Activated naive CD8-positive, alpha-beta T cell treated with anti-CD3 and anti-CD28 coated beads, Interleukin-2, amount 10 ng/mL, durations not matched to agents 7 days and 5 days (primary cell): ENCODE results near the gene TMEM183A. TPM values are rescaled to one million over a fixed set of nuclear protein-coding genes. Genes with fewer than 3 reads are reported as not detected.
A peak's percentile ranks its signal among the peaks of the same experiment; 100 is the strongest.

Experiments used
- ATAC-seq: fragments of 150-1000 bp; cut with Tn5 transposase; one replicate; pipeline ENCODE4 v1.10.0; 2021; ENCODE audit warnings: low read depth, moderate library complexity
- POLR2A ChIA-PET: fragments of 350-600 bp; sonication (Branson Sonifier 250); formaldehyde crosslinking; loops from one replicate; lab custom pipeline; 2021; ENCODE audit warnings: antibody characterized with exemption; lab: Charles Lee
- DNase-seq: peaks from one replicate; pipeline ENCODE4 v3.0.0; 2021
- H3K27ac Mint-ChIP-seq: one replicate; pipeline ENCODE4 v1.8.0; 2022; ENCODE audit warnings: mild to moderate bottlenecking, mixed read lengths
- H3K27me3 Mint-ChIP-seq: one replicate; pipeline ENCODE4 v1.8.0; 2022; ENCODE audit warnings: mild to moderate bottlenecking, moderate library complexity, mixed read lengths
- H3K36me3 Mint-ChIP-seq: one replicate; pipeline ENCODE4 v1.8.0; 2021; ENCODE audit warnings: mild to moderate bottlenecking, mixed read lengths
- H3K4me1 Mint-ChIP-seq: one replicate; pipeline ENCODE4 v1.8.0; 2021; ENCODE audit warnings: mixed read lengths
- H3K4me3 Mint-ChIP-seq: one replicate; pipeline ENCODE4 v1.8.0; 2022; ENCODE audit warnings: mild to moderate bottlenecking, moderate library complexity, mixed read lengths
- H3K9me3 Mint-ChIP-seq: one replicate; pipeline ENCODE4 v1.8.0; 2021; ENCODE audit warnings: mixed read lengths
- total RNA-seq, 2 experiments: library from RNA; stranded (reverse); gene quantifications; one replicate each; pipeline ENCODE4 v1.2.3, GENCODE V29; 2021

TMEM183A gene
- total RNA-seq, 2 experiments from 2014 or later, result 77.1 to 78.4 TPM

DNA sequence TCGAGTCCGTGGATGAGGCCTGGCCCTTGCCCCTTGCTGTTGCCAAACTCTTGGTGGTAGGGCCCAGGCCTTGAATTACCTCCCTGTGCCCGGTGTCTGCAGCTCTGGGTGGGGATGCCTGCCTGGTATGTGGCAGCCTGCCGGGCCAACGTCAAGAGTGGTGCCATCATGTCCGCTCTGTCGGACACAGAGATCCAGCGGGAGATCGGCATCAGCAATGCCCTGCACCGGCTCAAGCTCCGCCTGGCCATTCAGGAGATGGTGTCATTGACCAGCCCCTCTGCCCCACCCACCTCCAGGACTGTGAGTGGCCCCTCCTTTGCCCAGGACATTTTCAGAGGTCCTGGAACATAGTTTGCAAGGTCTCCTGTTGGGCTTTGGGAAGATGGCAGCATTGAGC lies 52.9 kb downstream of the TMEM183A start:
- Mint-ChIP-seq H3K4me3 (no peak overlapping the region), H3K27me3 (no peaks in the 10 kb centered on the region), H3K27ac (no peak overlapping the region), H3K4me1 (peaks cover 7% of the 10 kb centered on the region), H3K9me3 (no peaks in the 10 kb centered on the region), H3K36me3 (peaks cover 21% of the 10 kb centered on the region)
- DNase-seq (no peak), ATAC-seq (no peak)
- POLR2A ChIA-PET, result no interaction called here

DNA sequence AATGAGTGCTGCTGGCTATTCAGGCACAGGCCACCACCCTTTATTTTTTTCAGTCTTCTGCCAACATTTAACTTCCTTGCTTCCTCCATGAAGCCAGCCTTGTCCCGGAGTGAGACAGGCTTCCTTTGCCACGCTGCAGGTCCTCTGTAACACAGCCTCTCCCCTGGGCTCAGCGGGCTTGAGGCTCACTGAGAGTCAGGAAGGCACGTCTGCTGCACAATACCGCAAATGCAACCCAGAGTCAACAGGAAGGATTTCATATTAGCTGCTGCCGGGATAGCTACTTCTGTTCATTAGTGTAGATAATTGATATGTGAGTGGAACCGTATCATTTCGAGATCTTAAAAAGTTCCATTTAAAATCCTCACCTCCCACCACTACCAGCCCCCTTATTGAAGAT lies 56.1 kb downstream of the TMEM183A start:
- Mint-ChIP-seq H3K27me3 (no peaks in the 10 kb centered on the region), H3K9me3 (no peaks in the 10 kb centered on the region), H3K36me3 (peaks cover 17% of the 10 kb centered on the region), H3K4me3 (no peak overlapping the region), H3K27ac (peak overlapping the region; percentile 55), H3K4me1 (peaks cover 5% of the 10 kb centered on the region)
- DNase-seq (no peak), ATAC-seq (no peak)
- POLR2A ChIA-PET, result no interaction called here

DNA sequence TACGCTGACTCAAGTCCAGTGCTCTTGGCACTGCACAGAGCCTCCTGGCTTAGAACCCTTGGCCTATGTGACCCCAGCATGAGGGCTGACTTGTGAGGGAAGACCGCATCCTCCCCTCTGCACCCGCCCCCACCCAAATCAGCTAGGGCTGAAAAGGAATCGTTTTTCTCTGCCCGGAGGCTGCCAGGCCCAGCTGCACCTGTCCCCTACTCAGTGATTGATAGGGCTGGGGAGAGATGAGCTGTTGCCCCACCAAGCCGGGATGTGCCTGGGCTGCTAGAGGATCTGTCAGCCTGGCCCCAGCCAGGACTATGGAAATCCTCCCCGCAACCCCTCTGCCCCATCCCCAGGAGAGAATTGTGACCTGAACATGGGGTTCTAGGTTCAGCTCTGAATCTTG lies 58.0 kb downstream of the TMEM183A start:
- no peaks in the 10 kb centered on the region for H3K27me3 Mint-ChIP-seq
- no peak for DNase-seq
- peaks cover 3% of the 10 kb centered on the region for H3K4me1 Mint-ChIP-seq
- no peak overlapping the region for H3K27ac Mint-ChIP-seq
- peaks cover 19% of the 10 kb centered on the region for H3K36me3 Mint-ChIP-seq
- no peak for ATAC-seq
- no peaks in the 10 kb centered on the region for H3K9me3 Mint-ChIP-seq
- POLR2A ChIA-PET, result no interaction called here
- H3K4me3 Mint-ChIP-seq, result no peak overlapping the region

GRCh38 chr1:203065986-203066385 lies 58.8 kb downstream of the TMEM183A start:
- DNase-seq, result no peak
- POLR2A ChIA-PET, result no interaction called here
- Mint-ChIP-seq H3K4me3 (no peak overlapping the region), H3K36me3 (peaks cover 18% of the 10 kb centered on the region), H3K4me1 (peaks cover 3% of the 10 kb centered on the region), H3K9me3 (no peaks in the 10 kb centered on the region), H3K27ac (no peak overlapping the region), H3K27me3 (no peaks in the 10 kb centered on the region)
- ATAC-seq, result no peak

DNA sequence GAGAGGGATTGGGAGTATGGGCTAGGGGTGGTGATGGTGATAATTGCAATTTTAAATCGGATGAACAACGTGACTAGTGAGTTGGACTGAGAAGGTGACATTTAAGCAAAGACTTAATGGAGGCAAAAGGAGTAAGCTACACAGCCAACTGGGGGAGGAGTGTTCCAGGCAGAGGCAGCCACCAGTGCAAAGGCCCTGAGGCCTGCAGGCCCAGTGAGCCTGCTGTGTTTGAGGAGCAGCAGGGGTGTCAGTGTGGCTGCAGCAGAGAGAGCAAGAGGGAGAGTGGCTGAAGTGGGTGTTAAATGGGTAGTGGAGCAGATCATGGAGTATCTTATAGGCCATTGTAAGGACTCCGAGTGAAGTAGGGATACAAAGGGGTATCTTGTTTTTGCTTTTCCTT lies 59.8 kb downstream of the TMEM183A start:
- DNase-seq (no peak), ATAC-seq (no peak)
- no peaks in the 10 kb centered on the region for H3K27me3 Mint-ChIP-seq
- H3K4me1 Mint-ChIP-seq, result peaks cover 3% of the 10 kb centered on the region
- no peaks in the 10 kb centered on the region for H3K9me3 Mint-ChIP-seq
- POLR2A ChIA-PET, result no interaction called here
- H3K27ac Mint-ChIP-seq, result no peak overlapping the region
- H3K36me3 Mint-ChIP-seq, result peaks cover 20% of the 10 kb centered on the region
- H3K4me3 Mint-ChIP-seq, result no peak overlapping the region

DNA sequence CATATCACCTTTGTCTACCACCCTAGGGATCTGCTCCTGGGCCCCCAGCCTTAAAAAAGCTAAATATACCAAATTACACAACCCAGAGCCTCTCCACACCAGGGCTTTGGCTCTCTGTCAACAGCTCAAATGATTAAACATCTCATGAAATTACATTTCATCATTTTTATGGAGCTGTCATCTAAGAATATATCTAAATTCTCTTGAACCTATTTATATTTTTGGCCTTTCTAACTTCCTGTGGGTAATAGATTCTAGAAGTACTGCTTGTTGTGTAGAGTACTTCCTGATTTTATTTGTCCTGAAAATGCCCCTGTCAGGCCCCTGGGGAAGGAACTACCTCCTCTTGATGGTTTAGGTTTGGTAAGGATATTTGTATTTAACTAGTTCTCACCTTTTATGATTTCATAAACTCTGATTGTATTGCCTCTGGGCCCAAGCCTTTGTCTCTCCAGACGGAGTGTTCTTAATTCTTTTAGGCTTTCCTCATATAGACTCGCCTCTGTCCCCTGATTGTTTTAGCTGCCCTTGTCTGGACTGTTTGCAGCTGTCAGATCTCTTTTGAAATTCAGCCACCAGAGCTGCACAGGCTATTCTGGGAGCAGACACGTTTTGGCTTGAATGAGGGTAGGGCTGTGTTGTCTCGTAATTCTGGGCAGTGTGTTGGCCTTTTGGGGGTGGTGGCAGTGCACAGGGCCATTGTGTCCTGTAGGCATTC lies 62.0 kb downstream of the TMEM183A start:
- Mint-ChIP-seq H3K36me3 (peaks cover 32% of the 10 kb centered on the region), H3K9me3 (no peaks in the 10 kb centered on the region), H3K27ac (no peak overlapping the region), H3K4me1 (no peaks in the 10 kb centered on the region), H3K27me3 (no peaks in the 10 kb centered on the region), H3K4me3 (no peak overlapping the region)
- ATAC-seq, result no peak
- DNase-seq, result no peak
- POLR2A ChIA-PET, result no interaction called here

- Mint-ChIP-seq H3K9me3 (no peaks in the 10 kb centered on the region), H3K27me3 (peaks cover 12% of the 10 kb centered on the region), H3K27ac (no peak overlapping the region), H3K36me3 (peaks cover 34% of the 10 kb centered on the region), H3K4me3 (no peak overlapping the region), H3K4me1 (peaks cover 8% of the 10 kb centered on the region)
- POLR2A ChIA-PET, result no interaction called here
- DNase-seq, result no peak
- no peak for ATAC-seq
Measured at GRCh38 chr1:203072002-203072602, 64.9 kb downstream of the TMEM183A start.

DNA sequence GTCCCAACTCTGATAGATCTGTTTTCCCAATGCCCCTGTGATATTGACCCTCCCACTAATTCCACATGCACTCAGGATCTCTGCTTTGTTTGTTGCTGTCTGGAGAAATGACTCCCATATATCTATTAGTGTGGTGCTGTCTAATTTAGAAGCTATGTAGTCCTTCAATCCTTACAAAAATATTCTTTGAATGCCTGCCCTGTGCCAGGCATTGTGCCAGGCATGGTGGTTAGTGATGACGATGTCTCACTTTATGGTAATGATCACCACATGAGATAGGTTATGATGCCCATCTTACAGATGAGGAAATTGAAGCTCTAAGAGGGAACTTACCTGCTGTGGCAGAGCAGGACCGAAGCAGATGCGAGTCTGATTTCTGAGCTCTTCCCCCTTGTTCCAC lies 65.7 kb downstream of the TMEM183A start:
- no peaks in the 10 kb centered on the region for H3K9me3 Mint-ChIP-seq
- H3K27me3 Mint-ChIP-seq, result peaks cover 15% of the 10 kb centered on the region
- POLR2A ChIA-PET, result no interaction called here
- ATAC-seq (no peak), DNase-seq (no peak)
- peaks cover 8% of the 10 kb centered on the region for H3K4me1 Mint-ChIP-seq
- peaks cover 29% of the 10 kb centered on the region for H3K36me3 Mint-ChIP-seq
- no peak overlapping the region for H3K27ac Mint-ChIP-seq
- H3K4me3 Mint-ChIP-seq, result no peak overlapping the region

DNA sequence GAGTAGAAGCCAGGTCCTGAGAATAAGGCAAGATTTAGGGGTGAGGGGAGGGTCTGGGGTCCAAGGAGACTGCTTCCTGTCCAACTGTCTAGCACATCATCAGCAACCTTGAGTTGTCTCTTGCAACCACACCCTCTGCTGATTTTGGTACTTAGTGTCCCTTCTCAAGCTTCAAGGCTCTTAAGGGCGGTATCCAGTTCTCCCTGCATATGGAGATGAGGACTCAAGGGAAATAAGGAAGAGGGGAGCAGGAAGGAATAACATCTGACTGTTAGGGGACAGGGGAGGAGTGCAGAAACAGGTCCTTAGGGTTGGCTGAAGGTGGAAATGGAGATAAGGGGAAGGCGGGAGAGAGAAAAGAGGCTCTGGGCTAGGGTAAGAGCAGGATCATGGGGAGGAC lies 66.3 kb downstream of the TMEM183A start:
- H3K9me3 Mint-ChIP-seq, result no peaks in the 10 kb centered on the region
- H3K4me1 Mint-ChIP-seq, result peaks cover 8% of the 10 kb centered on the region
- H3K27ac Mint-ChIP-seq, result no peak overlapping the region
- no peak for DNase-seq
- POLR2A ChIA-PET, result no interaction called here
- no peak for ATAC-seq
- H3K36me3 Mint-ChIP-seq, result peaks cover 29% of the 10 kb centered on the region
- no peak overlapping the region for H3K4me3 Mint-ChIP-seq
- H3K27me3 Mint-ChIP-seq, result peaks cover 16% of the 10 kb centered on the region

Other genes with a start within 250 kb of the TMEM183A start
- gene KDM5B, start 199.0 kb upstream of the TMEM183A start, total RNA-seq, result 10 to 100 TPM; 45.2 to 55.5 TPM
- gene PCAT6, start 196.4 kb upstream of the TMEM183A start, total RNA-seq, result under 1 TPM in 1 of 2 experiments, not detected in 1; 0.61 TPM
- 10 to 100 TPM; 12.7 to 13.1 TPM for gene RABIF, start 118.2 kb upstream of the TMEM183A start, total RNA-seq
- gene KLHL12, start 80.1 kb upstream of the TMEM183A start, total RNA-seq, result 10 to 100 TPM; 30.1 to 30.5 TPM
- gene ADIPOR1, start 49.1 kb upstream of the TMEM183A start, total RNA-seq, result 10 to 100 TPM; 64.8 to 64.9 TPM
- 10 to 100 TPM; 30.6 to 35.2 TPM for gene CYB5R1, start 40.1 kb upstream of the TMEM183A start, total RNA-seq
- gene PPFIA4, start 19.1 kb downstream of the TMEM183A start, total RNA-seq, result 10 to 100 TPM; 48.5 to 56.0 TPM
- gene MYOG, start 78.6 kb downstream of the TMEM183A start, total RNA-seq, result not detected
- not detected for gene ADORA1, start 120.4 kb downstream of the TMEM183A start, total RNA-seq
- gene MYBPH, start 168.5 kb downstream of the TMEM183A start, total RNA-seq, result not detected
- gene CHI3L1, start 179.3 kb downstream of the TMEM183A start, total RNA-seq, result under 1 TPM; 0.37 to 0.53 TPM
- gene CHIT1, start 222.3 kb downstream of the TMEM183A start, total RNA-seq, result 1 to 10 TPM in 1 of 2 experiments, under 1 TPM in 1; 0.67 to 1.0 TPM